Astrocyte (in vitro differentiated cells and primary cell): ENCODE results near the gene CRY1.

Source experiments
- EZH2 ChIP-seq: IDR thresholded peaks from 2 replicates; pipeline ENCODE4 v1.6.1; 2012; ENCODE audit warnings: mild to moderate bottlenecking, low read length, inconsistent platforms; ENCODE audit not compliant: insufficient read depth
- TF ChIP-seq, protein P1 (sequence below): IDR thresholded peaks from 2 replicates; pipeline ENCODE4 v1.5.1; 2011; ENCODE audit warnings: low read depth, mild to moderate bottlenecking, inconsistent platforms, low read length, moderate library complexity; ENCODE audit not compliant: insufficient read depth

DNA sequence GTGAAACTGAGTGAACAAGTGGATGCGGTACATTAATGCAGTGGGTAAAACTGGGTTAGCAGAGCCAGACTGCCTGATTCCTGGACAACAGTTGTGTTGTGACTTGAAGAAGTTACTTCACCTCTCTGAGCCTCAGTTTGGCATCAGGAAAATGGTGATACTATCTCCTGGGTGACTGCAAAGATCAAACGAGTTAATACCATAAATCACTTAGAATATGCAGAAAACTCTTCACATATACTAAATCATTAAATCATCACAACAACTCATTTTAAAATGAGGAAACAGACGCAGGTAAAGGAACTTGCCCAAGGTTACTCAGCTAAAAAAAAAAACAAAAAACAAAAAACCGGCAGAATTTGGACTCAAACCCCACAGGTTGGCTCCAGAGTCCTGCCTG lies 107.2 kb downstream of the CRY1 start:
- TF ChIP-seq, protein P1, sequence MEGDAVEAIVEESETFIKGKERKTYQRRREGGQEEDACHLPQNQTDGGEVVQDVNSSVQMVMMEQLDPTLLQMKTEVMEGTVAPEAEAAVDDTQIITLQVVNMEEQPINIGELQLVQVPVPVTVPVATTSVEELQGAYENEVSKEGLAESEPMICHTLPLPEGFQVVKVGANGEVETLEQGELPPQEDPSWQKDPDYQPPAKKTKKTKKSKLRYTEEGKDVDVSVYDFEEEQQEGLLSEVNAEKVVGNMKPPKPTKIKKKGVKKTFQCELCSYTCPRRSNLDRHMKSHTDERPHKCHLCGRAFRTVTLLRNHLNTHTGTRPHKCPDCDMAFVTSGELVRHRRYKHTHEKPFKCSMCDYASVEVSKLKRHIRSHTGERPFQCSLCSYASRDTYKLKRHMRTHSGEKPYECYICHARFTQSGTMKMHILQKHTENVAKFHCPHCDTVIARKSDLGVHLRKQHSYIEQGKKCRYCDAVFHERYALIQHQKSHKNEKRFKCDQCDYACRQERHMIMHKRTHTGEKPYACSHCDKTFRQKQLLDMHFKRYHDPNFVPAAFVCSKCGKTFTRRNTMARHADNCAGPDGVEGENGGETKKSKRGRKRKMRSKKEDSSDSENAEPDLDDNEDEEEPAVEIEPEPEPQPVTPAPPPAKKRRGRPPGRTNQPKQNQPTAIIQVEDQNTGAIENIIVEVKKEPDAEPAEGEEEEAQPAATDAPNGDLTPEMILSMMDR: no peak
- no peak for TF ChIP-seq EZH2
